Measurements from ENCODE around the gene ABCC4. TPM values are rescaled to one million over a fixed set of nuclear protein-coding genes. Genes with fewer than 3 reads are reported as not detected.

Gene ABCC4
- total RNA-seq: 4.0 and 4.5 TPM in 2 replicates
- long read RNA-seq, full-length matches to known transcripts: 4 of 20 reads
- long read RNA-seq, partial matches to known transcripts: 10 of 20 reads
- long read RNA-seq, other reads (novel, unspliced or antisense): 6 of 20 reads

- Mint-ChIP-seq H3K27me3 (ENCODE audit: unreplicated experiment) (no peaks in the 10 kb centered on the region), H3K9me3 (ENCODE audit: unreplicated experiment) (no peaks in the 10 kb centered on the region), H3K36me3 (ENCODE audit: unreplicated experiment) (no peaks in the 10 kb centered on the region), H3K4me3 (ENCODE audit: unreplicated experiment) (peak within 1 kb of the TSS; percentile 85), H3K27ac (ENCODE audit: unreplicated experiment) (peak within 1 kb of the TSS; percentile 51), H3K4me1 (ENCODE audit: unreplicated experiment) (peaks cover 25% of the 10 kb centered on the region)
- TF ChIP-seq CTCF (IDR thresholded peaks at IDR 0.05): no peak
- peak; percentile 86 for DNase-seq (ENCODE audit: extremely low spot score, unreplicated experiment)
These were observed at the start of gene ABCC4 for GRCh38 chr13:95301183-95301967. Gene ABCC4, minus strand, starts transcription at chr13:95301451. Its CDS starts 137 bp downstream, at chr13:95301314.

- H3K27me3 Mint-ChIP-seq (ENCODE audit: unreplicated experiment): peaks cover 2% of the 10 kb centered on the region
- H3K9me3 Mint-ChIP-seq (ENCODE audit: unreplicated experiment): no peaks in the 10 kb centered on the region
- TF ChIP-seq CTCF (IDR thresholded peaks at IDR 0.05): no peak
- no peak for DNase-seq (ENCODE audit: extremely low spot score, unreplicated experiment)
- H3K4me3 Mint-ChIP-seq (ENCODE audit: unreplicated experiment): no peak overlapping the region
- H3K36me3 Mint-ChIP-seq (ENCODE audit: unreplicated experiment): no peaks in the 10 kb centered on the region
- no peak overlapping the region for H3K27ac Mint-ChIP-seq (ENCODE audit: unreplicated experiment)
- H3K4me1 Mint-ChIP-seq (ENCODE audit: unreplicated experiment): no peaks in the 10 kb centered on the region
These were observed 48.0 kb upstream of the ABCC4 start for GRCh38 chr13:95349267-95349666.

GRCh38 chr13:95343944-95344343 lies 42.7 kb upstream of the ABCC4 start:
- H3K4me1 Mint-ChIP-seq (ENCODE audit: unreplicated experiment): no peaks in the 10 kb centered on the region
- H3K27me3 Mint-ChIP-seq (ENCODE audit: unreplicated experiment): peaks cover 5% of the 10 kb centered on the region
- TF ChIP-seq CTCF (IDR thresholded peaks at IDR 0.05): no peak
- H3K36me3 Mint-ChIP-seq (ENCODE audit: unreplicated experiment): no peaks in the 10 kb centered on the region
- H3K27ac Mint-ChIP-seq (ENCODE audit: unreplicated experiment): no peak overlapping the region
- no peak overlapping the region for H3K4me3 Mint-ChIP-seq (ENCODE audit: unreplicated experiment)
- H3K9me3 Mint-ChIP-seq (ENCODE audit: unreplicated experiment): no peaks in the 10 kb centered on the region
- DNase-seq (ENCODE audit: extremely low spot score, unreplicated experiment): no peak

GRCh38 chr13:95341441-95341840 lies 40.2 kb upstream of the ABCC4 start:
- H3K27me3 Mint-ChIP-seq (ENCODE audit: unreplicated experiment): peaks cover 6% of the 10 kb centered on the region
- no peak overlapping the region for H3K4me3 Mint-ChIP-seq (ENCODE audit: unreplicated experiment)
- DNase-seq (ENCODE audit: extremely low spot score, unreplicated experiment): no peak
- no peaks in the 10 kb centered on the region for H3K4me1 Mint-ChIP-seq (ENCODE audit: unreplicated experiment)
- TF ChIP-seq CTCF (IDR thresholded peaks at IDR 0.05): no peak
- H3K27ac Mint-ChIP-seq (ENCODE audit: unreplicated experiment): no peak overlapping the region
- H3K36me3 Mint-ChIP-seq (ENCODE audit: unreplicated experiment): no peaks in the 10 kb centered on the region
- no peaks in the 10 kb centered on the region for H3K9me3 Mint-ChIP-seq (ENCODE audit: unreplicated experiment)

- no peaks in the 10 kb centered on the region for H3K36me3 Mint-ChIP-seq (ENCODE audit: unreplicated experiment)
- DNase-seq (ENCODE audit: extremely low spot score, unreplicated experiment): no peak
- no peaks in the 10 kb centered on the region for H3K4me1 Mint-ChIP-seq (ENCODE audit: unreplicated experiment)
- no peak overlapping the region for H3K4me3 Mint-ChIP-seq (ENCODE audit: unreplicated experiment)
- H3K9me3 Mint-ChIP-seq (ENCODE audit: unreplicated experiment): no peaks in the 10 kb centered on the region
- H3K27me3 Mint-ChIP-seq (ENCODE audit: unreplicated experiment): peaks cover 6% of the 10 kb centered on the region
- TF ChIP-seq CTCF (IDR thresholded peaks at IDR 0.05): no peak
- no peak overlapping the region for H3K27ac Mint-ChIP-seq (ENCODE audit: unreplicated experiment)
These were observed 37.7 kb upstream of the ABCC4 start for GRCh38 chr13:95338905-95339304.

Data from osteocyte (in vitro differentiated cells).